Measurements from ENCODE around the gene HMCN2. TPM values are rescaled to one million over a fixed set of nuclear protein-coding genes. Genes with fewer than 3 reads are reported as not detected.
"Not testable (repeated sequence)": the region's sequence is repeated elsewhere in the genome, so short reads cannot be mapped to it uniquely, and the experiment has no call there.

The HMCN2 gene
- total RNA-seq, 1 donor from 2014 or later = 9.3 TPM

DNA sequence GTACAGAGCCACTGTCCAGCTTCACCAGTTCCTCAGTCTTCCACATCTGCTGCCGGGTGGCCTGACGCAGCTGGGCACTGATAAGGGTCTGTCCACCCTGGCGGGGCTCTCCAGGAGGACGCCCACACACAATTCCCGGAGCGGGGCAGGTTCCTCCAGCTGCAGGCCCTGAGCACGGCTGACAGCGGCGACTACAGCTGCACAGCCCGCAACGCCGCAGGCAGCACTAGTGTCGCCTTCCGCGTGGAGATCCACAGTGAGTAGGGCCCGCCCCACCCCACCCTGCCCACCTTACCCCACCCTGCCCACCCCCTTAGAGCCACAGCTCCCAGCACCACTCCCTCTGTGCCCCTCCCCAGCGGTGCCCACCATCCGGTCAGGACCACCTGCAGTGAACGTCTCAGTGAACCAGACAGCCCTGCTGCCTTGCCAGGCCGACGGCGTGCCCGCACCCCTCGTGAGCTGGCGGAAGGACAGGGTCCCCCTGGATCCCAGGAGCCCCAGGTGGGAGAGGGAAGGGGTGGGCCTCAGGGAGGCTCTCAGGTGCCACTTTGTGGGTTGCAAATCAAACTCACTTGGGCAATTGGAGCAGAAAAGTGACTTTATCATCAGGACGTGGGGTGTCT lies 130.4 kb downstream of the HMCN2 start:
- peaks cover 5% of the 10 kb centered on the region for H3K9me3 Mint-ChIP-seq (ENCODE audit: unreplicated experiment)
- TF ChIP-seq, protein P1, sequence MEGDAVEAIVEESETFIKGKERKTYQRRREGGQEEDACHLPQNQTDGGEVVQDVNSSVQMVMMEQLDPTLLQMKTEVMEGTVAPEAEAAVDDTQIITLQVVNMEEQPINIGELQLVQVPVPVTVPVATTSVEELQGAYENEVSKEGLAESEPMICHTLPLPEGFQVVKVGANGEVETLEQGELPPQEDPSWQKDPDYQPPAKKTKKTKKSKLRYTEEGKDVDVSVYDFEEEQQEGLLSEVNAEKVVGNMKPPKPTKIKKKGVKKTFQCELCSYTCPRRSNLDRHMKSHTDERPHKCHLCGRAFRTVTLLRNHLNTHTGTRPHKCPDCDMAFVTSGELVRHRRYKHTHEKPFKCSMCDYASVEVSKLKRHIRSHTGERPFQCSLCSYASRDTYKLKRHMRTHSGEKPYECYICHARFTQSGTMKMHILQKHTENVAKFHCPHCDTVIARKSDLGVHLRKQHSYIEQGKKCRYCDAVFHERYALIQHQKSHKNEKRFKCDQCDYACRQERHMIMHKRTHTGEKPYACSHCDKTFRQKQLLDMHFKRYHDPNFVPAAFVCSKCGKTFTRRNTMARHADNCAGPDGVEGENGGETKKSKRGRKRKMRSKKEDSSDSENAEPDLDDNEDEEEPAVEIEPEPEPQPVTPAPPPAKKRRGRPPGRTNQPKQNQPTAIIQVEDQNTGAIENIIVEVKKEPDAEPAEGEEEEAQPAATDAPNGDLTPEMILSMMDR (IDR thresholded peaks at IDR 0.05; ENCODE audit: partially characterized antibody, unreplicated experiment) = no peak
- H3K4me3 Mint-ChIP-seq (ENCODE audit: unreplicated experiment) = no peak overlapping the region
- no peaks in the 10 kb centered on the region for H3K36me3 Mint-ChIP-seq (ENCODE audit: unreplicated experiment)
- no peak for DNase-seq
- peaks cover 3% of the 10 kb centered on the region for H3K4me1 Mint-ChIP-seq (ENCODE audit: low read depth, unreplicated experiment)
- no peak overlapping the region for H3K27ac Mint-ChIP-seq (ENCODE audit: unreplicated experiment)
- peaks cover 3% of the 10 kb centered on the region for H3K27me3 Mint-ChIP-seq (ENCODE audit: unreplicated experiment)

DNA sequence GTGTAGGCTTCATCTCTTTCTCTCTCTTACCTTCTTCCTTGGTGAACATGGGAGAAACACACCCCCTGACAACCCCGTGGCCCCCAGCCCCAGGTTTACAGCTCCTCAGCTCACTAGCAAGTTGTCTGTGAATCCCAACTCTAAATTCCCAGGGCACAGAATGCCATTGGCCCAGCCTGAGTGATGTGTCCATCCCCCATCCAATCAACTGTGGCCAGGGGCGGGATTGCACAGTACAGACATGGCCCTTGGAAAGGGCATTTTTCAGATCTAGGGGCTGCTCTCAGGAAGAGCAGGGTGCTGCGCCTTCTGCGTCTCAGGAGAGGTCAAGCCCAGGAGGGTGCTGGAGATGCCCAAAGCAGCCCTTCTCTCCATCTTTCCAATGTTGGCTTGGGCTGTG lies 131.0 kb downstream of the HMCN2 start:
- H3K27me3 Mint-ChIP-seq (ENCODE audit: unreplicated experiment) = peaks cover 4% of the 10 kb centered on the region
- H3K36me3 Mint-ChIP-seq (ENCODE audit: unreplicated experiment) = no peaks in the 10 kb centered on the region
- H3K4me3 Mint-ChIP-seq (ENCODE audit: unreplicated experiment) = no peak overlapping the region
- DNase-seq = no peak
- H3K27ac Mint-ChIP-seq (ENCODE audit: unreplicated experiment) = no peak overlapping the region
- H3K9me3 Mint-ChIP-seq (ENCODE audit: unreplicated experiment) = peaks cover 6% of the 10 kb centered on the region
- H3K4me1 Mint-ChIP-seq (ENCODE audit: low read depth, unreplicated experiment) = peaks cover 3% of the 10 kb centered on the region
- TF ChIP-seq, protein P1 (IDR thresholded peaks at IDR 0.05; ENCODE audit: partially characterized antibody, unreplicated experiment) = no peak

DNA sequence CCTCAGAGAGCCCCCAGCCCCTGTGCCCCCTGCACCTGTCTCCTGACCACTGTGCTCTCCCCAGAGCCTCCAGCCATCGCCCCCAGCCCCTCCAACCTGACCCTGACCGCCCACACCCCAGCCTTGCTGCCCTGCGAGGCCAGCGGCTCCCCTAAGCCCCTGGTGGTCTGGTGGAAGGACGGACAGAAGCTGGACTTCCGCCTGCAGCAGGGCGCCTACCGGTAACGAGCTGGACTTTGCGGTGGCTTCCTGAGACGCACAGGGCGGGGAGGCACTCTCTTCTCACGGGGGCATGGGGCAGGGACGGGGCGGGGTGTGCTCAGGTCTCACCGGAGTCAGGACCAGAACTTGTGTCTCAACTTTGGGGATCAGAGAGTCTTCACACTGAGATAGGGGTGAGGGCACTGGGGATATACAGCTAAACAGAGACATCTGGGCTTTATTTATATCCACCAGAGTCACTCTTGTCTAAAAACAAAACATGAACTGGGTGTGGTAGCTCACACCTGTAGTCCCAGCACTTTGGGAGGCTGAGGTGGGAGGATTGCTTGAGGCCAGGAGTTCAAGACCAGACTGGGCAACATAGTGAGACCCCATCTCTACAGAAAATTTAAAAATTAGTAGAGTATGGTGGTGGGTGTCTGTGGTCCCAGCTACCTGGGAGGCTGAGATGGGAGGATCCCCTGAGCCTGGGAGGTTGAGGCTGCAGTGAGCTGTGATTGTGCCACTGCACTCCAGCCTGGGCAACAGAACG lies 133.1 kb downstream of the HMCN2 start:
- Mint-ChIP-seq H3K27ac (ENCODE audit: unreplicated experiment) (no peak overlapping the region), H3K36me3 (ENCODE audit: unreplicated experiment) (no peaks in the 10 kb centered on the region), H3K4me3 (ENCODE audit: unreplicated experiment) (no peak overlapping the region), H3K4me1 (ENCODE audit: low read depth, unreplicated experiment) (no peaks in the 10 kb centered on the region), H3K27me3 (ENCODE audit: unreplicated experiment) (peaks cover 1% of the 10 kb centered on the region), H3K9me3 (ENCODE audit: unreplicated experiment) (peaks cover 8% of the 10 kb centered on the region)
- no peak for DNase-seq
- TF ChIP-seq, protein P1 (IDR thresholded peaks at IDR 0.05; ENCODE audit: partially characterized antibody, unreplicated experiment) = no peak

DNA sequence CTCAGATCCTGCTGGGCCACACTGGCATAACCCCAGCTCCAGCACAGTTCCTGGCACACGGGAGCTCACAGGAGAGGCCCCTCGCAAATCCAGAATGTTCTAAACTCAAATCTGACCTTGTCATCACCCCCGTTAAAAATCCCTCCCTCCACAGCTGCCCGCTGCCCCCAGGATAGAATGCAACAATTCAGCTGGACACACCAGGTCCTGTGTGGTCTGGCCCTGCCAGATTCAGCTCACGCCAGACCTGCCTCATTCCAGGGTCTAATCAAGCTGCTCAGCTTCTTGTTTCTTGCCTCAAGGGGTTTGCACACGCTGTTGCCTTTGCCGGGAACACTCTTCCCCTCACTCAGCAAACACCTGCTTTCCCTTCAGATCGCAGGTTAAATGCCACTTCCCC lies 134.2 kb downstream of the HMCN2 start:
- no peak overlapping the region for H3K27ac Mint-ChIP-seq (ENCODE audit: unreplicated experiment)
- TF ChIP-seq, protein P1 (IDR thresholded peaks at IDR 0.05; ENCODE audit: partially characterized antibody, unreplicated experiment) = no peak
- H3K4me1 Mint-ChIP-seq (ENCODE audit: low read depth, unreplicated experiment) = peaks cover 3% of the 10 kb centered on the region
- H3K4me3 Mint-ChIP-seq (ENCODE audit: unreplicated experiment) = no peak overlapping the region
- peaks cover 1% of the 10 kb centered on the region for H3K27me3 Mint-ChIP-seq (ENCODE audit: unreplicated experiment)
- no peaks in the 10 kb centered on the region for H3K36me3 Mint-ChIP-seq (ENCODE audit: unreplicated experiment)
- H3K9me3 Mint-ChIP-seq (ENCODE audit: unreplicated experiment) = peaks cover 8% of the 10 kb centered on the region
- no peak for DNase-seq

DNA sequence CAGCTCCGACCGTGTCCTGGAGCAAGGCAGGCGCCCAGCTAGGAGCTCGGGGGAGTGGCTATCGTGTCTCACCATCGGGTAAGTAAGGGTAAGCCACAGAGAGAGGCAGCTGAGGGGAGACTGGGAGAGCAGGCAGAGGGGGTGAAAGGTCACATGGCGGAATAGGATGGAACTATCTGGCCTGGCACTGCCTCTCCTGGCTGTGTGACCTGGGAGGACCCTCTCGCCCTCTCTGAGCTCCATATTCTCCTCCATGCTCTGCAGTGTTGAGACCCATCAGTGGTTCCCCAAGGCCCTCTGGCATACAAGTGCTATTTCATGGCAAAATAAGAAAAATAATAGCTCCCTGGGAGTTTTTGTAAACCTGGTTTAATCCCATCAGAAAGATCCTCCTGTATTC lies 135.3 kb downstream of the HMCN2 start:
- Mint-ChIP-seq H3K4me3 (ENCODE audit: unreplicated experiment) (no peak overlapping the region), H3K27ac (ENCODE audit: unreplicated experiment) (no peak overlapping the region), H3K36me3 (ENCODE audit: unreplicated experiment) (no peaks in the 10 kb centered on the region), H3K4me1 (ENCODE audit: low read depth, unreplicated experiment) (peaks cover 3% of the 10 kb centered on the region), H3K27me3 (ENCODE audit: unreplicated experiment) (peaks cover 1% of the 10 kb centered on the region), H3K9me3 (ENCODE audit: unreplicated experiment) (peaks cover 8% of the 10 kb centered on the region)
- TF ChIP-seq, protein P1 (IDR thresholded peaks at IDR 0.05; ENCODE audit: partially characterized antibody, unreplicated experiment) = no peak
- no peak for DNase-seq

DNA sequence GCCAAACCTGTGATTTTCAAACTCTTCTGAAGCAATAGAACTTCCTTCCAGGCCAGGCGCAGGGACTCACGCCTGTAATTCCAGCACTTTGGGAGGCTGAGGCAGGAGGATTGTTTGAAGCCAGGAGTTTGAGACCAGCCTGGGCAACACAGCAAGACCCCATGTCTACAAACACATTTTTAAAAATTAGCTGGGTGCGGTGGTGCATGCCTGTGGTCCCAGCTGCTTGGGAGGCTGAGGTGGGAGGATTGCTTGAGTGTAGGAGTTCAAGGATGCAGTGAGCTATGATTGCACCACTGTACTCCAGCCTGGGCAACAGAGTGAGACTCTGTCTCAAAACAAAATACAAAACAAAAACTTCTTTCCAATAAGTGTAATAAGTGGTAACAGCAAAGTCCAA lies 136.2 kb downstream of the HMCN2 start:
- not testable (repeated sequence) for DNase-seq; H3K4me1 Mint-ChIP-seq (ENCODE audit: low read depth, unreplicated experiment); H3K27me3 Mint-ChIP-seq (ENCODE audit: unreplicated experiment); H3K9me3 Mint-ChIP-seq (ENCODE audit: unreplicated experiment); H3K27ac Mint-ChIP-seq (ENCODE audit: unreplicated experiment); H3K4me3 Mint-ChIP-seq (ENCODE audit: unreplicated experiment); H3K36me3 Mint-ChIP-seq (ENCODE audit: unreplicated experiment)

Data from glutamatergic neuron (in vitro differentiated cells).